OCI-LY3 (cell line): ENCODE measurements around the gene PACS2.

Experiments
- CTCF ChIP-seq: fragments of 200-600, 300-600 bp; sonication (generic); IDR thresholded peaks from 2 replicates; pipeline ENCODE4 v1.5.1; 2014; ENCODE audit warnings: antibody characterized with exemption, low read length, low read depth
- EZH2phosphoT487 ChIP-seq: fragments of 200-600 bp; shearing (Covaris generic); IDR thresholded peaks from 2 replicates; pipeline ENCODE4 v1.6.1; 2018; ENCODE audit warnings: antibody characterized with exemption, mixed run types, low read depth

- TF ChIP-seq CTCF (no peak), EZH2phosphoT487 (no peak)
Measured at GRCh38 chr14:105400016-105400415, 85.5 kb downstream of the PACS2 start.
